NCI-H1436 (cell line): Measurements from ENCODE around the gene FOXC1.

ENCODE experiments used
- DNase-seq: peaks from one replicate; lab custom pipeline; 2025; lab: John Stamatoyannopoulos, UW

The FOXC1 gene

DNA sequence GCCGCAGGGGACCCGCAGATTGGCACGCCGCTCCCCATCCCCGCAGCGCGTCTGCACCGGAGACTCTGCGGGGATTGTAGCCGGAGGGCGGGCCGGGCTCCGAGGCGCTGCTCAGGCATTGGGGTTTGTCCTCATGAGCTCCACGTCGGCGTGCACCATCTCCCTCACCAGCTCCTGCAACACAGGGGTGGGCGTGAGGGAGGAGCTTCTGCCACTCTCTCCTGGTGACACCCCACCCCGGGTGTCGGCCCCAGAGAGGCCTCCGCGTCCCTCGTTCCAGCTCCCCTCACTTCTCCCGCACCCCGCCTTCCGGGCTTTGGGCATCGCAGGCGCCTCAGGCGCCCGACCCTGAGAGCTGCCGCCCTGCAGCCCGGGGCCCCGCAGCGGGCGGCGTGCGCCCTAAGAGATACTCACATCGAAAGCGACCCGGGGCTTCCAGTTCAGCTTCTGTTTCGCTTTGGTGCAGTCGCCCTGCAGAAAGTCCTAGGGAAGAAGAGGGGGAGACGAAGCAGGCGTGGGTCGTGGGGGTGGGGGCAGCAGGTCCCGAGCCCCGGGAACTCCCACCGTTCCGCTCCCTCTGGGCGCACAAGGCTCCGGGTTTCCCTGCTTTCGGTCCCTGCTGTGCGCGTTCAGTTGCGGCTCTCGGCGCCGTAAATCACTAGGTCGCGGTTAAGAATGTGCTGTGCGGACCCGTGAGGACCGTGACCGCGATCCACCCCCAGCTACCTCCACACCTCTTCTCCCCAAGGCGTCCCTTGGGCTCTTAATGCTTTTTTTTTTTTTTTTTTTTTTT lies 14.5 kb downstream of the FOXC1 start:
- DNase-seq, result no peak

DNA sequence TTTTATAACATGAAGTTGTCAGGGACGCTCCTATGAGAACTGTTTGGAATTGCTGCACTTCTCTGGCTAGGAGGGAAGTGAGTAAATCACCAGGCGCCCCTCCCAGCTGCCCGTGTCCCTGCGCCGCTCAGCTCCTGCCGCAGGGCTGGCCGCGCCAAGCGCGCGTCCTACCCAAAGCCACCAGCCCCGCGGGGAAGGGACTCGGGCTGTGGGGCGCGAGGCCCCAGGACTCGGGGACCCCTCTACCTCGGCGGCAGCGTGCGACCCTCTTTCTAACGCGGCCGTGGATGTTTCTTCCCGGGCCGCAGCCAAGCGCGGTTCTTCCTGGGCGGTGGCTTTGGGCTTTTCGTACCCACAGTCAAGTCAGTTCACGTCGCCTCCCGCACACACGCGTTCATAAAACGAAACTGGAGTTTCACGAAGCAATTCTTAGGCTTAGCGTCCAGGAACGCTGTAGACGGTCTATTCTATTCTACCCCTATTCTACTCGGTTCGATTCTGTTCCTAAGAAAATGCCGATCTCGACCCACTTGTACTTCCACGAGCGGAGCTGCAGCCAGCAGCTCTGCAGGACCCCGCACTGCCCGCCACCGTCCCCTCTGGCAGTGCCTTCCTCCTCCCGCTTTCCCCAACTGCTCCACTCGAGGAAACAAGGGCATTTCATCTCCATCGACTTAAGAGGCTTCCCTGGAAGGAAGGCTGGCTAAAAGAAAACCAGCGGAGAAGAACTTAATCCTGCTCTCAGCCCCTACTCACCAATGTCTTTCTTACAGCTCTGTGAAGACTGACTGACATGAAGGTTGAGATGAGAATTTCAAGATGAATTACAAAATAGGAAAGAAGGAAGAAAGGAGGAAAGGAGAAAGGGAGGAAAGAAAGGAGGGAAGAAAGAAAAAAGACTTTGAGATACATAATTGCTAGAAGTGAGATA lies 15.4 kb downstream of the FOXC1 start:
- no peak for DNase-seq

DNA sequence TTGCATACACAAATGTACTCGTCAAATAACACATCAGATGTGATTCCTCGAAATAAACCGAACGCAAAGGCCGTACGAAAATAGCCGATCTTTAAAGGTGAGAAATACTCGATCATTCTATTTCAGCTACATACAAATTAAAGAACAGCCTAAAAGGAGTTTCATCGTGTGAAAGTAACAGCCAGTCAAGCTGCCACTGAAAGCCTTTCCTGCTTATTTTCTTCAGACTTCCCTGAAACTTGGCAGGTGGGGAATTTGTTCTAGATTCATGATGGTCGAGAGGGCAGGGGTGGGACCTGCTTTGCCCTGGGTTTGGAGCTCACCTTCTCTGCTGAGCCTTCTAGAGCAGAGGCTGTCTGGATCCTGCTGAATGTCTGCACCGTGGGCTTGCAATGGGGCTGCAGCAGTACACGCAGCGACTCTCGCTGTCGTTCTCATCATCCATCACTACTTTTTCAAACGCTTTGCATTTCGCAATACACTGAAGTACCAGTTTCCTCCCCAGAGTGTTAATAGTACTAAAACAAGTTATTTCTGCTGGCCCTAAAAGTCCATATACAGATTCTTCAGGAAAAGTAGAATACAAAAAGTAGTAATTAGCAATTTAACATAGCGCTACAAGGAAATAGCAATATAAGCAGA lies 16.2 kb downstream of the FOXC1 start:
- no peak for DNase-seq

DNA sequence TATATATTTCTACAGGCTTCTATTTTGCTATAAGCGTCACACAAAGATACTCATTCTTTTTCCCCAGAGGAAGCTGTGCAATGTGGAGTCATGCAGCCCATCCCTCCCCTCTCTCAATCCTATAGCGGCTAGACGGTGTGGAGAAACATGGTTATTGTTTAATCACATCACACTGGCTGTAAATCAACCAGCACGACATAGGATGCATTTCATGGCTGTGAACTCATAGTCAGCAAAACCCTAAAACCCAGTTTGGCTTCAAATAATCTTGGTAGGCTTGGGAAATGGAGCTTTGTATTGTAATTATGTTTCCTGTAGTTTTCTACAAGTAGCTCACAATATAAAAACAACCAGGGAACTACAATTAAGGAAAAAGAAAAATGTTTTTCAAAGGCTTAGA lies 16.8 kb downstream of the FOXC1 start:
- DNase-seq, result no peak

DNA sequence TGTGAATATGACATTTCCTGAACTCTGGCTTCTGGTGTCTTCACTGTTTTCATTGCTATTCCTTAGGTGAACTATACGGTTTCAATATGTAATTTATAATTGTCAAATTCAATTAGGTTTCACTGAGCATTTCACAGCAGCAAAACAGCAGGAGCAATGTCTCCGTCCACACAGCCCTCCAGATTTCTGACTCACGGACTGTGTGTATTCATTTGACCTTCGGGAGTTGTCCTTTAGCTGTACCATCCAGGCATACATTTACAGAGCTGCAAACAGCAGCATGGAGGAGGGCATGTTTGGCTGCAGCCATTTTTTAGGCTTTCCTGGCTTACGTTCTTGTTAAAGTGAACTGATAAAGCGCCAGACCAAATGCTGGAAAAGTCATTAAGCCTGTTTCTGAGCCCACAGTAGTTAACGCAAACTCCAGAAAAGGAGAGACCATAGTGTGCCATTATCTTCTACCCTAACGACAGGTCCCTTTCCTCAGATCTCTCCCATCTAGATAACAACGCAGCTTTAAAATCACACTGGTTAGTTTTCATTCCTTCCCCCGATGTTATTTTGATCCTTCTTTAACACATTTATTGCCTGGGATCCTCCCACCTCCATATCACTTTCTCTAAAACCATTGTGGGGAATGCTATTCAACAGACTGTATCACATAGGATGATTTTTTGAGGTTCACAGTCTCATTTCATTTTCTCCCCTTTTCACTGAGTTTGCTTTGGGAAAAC lies 18.3 kb downstream of the FOXC1 start:
- DNase-seq, result no peak

DNA sequence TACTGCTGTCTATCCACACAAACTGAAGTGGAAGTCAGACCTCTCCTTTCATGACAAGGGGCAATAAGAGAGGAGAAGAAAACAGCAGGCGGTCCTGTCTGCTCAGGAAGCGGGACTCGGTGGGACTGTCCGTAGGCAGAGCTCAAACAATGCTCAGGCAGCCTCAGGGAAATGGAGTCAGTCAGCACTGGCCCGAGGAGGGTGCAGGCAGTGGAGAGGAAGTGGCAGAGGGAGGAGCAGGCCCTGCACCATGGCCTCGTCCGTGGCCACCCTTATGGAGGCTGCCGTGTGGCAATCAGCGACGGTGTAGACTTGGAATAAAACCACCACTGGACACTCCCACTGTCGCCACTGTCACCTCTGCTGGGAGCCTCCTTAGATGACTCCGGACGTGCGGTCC lies 19.6 kb downstream of the FOXC1 start:
- no peak for DNase-seq

DNA sequence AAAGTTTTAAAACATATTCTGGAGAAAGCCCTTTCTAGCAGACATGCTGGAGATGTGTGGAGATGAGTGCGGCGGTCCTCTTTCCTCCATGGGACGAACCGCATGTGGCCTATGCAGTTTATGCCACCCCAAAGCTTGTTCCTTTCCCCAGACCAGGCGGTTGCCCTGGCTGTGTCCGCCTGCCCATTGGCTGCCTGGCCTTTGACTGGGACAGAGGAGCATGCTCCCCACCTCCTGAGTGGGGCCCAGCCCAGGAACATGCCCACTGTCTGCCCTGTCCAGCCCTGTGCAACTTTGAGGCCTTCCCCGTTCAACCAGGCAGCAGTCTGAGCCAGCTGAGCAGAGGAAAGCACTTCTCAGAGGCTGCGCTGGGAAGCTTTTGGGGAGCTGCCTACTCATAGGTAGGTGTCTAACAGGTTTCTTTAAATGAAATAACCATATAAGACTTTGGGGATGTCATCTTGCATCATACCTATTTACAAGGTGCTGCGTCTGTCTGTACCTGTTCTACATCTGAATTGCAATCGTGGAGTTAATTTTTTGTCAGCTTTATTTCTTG lies 20.6 kb downstream of the FOXC1 start:
- DNase-seq, result no peak

DNA sequence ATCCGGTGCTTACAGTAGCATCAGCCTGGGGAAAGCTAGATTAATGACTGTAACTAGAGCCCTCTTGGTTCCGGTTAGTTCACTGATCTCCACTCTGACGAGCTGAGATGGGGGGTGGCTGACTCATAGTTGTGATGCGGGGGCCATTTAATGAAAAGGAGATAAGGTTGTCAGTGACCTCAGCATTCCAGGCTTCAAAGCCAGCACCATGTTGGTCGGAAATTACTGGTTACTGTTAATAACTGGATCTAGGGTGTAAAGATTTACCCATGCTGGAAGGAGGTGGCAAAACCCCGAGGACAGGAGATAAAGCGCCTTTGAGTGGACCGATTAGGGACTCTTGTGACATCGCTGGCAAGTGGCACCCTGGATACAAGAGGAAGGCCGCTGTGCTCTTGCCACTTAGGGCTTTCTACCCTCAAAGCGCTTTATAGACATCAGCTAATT lies 21.1 kb downstream of the FOXC1 start:
- no peak for DNase-seq

DNA sequence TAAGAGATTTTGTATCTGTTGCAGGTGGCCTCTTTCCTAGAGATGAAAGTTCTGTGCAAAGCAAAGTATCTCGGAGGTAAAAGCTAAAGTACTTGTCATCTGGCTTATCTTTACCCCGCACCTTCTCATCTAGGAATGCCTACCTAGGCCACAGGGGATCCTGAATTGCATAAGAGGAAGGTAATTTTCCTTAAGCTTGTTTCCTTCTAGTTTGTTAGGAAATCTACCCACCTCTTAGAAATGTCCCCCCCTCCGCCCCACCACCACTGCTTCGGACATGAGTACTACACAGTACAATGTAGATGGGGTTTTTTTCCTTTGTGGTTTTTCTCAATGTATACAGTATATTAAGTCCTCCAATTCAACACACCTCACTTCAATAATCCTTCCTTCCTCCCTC lies 21.5 kb downstream of the FOXC1 start:
- no peak for DNase-seq

DNA sequence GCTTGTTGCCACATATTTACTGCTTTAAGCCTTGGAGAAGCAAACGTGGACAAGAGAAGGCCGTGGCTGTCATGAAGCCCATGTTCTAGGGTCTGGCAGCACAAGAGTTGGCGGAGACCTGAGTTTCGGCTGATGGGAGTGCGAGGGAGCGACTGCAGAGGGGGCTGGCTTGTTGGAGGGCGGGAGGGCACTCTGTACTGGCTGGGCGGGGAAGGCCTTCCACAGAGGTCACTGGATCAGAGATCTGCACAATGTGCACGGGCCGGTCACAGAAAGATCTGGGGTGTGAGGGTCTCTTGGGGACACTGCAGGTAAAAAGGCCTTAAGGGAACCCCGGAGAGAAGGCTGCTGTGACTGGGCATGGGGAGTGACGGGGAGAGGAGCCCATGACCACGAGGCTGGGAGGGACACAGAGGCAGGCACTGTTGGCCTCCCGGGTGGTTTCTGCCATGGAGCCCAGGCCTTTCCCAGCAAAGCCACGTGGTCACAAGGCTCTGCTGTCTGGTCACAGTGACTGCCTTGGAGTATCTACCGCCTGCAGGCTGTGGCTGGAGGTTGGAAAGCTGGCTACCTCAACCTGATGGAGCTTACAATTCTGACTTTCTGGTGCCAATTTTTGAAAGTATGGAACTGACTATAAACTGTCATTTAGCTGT lies 23.8 kb downstream of the FOXC1 start:
- DNase-seq, result no peak

DNA sequence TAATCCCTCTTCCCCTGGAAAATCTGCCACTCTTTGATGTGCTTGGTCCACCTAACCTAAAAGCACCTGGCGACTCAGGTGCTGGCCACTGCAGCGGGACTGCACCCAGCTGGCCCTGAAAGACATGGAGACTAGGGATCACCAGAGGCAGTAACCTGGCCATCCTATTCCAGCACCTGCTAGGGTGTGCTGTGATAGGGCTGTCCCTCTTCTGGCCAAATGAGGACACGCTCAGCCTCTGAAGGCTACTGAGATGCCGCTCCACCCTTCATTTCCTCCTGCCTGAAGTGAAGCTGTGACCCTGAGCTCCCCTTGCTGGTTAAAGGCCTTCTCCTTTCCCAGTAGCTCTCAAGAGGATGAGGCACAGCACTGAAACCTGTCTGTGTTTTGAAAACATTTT lies 24.4 kb downstream of the FOXC1 start:
- DNase-seq, result no peak

DNA sequence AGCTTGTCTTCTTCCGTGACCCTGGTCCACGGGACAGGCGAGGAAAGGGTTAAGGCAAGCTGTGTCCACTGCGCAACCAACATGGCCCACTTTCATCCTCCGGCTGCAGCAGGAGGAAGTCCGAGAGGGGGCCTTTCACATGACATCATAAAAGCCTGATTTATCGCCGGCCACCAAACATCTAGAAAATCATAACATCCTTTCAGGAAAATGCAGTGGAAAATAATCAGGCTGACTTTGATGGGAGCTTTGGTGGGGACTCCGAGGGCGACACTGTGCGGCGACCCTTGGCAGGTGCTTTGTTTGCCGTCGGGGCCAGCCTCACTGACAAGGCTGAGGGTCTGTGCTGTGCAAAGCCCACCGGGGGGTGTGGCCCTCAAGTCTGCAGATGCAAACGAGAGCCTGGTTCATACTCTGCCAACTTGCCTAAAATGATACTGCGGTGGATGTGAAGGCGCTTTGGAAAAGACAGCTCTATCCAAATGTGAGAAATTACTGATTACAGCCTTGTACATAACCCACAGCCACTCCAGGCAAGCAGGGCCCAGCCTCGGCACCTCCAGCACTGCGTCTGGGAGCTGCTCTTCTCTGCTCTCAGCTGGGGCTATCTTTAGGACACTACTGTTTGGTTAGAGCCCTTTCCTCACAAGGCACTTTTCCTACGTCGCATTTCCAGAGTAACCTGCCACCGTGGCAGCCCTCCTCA lies 25.7 kb downstream of the FOXC1 start:
- DNase-seq, result no peak

DNA sequence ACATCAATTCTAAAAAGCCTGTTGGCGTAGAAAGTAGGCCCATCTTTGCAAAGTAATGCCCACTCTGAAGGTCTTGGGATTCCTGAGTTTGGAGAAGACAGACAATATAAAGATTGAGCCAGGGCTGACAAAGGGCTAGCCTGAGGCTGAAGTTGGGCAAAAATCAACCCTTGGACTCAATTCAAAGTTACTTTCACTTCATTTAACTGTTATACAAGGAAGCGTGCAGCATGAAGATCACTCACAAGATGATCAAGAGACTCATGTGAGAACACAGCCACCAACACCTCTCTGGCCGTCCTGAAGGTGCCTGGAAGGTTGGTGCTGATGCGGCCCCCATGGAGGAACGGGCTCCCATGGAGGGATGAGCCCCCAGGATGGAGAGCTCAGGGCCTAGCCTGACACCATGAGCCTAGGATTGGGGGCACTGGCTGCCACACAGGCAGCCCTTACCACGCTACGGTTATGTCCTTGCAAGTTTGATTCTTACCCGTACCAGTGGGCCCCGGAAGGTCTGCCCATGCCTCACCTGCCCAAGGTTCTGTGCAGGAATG lies 26.6 kb downstream of the FOXC1 start:
- DNase-seq, result no peak

DNA sequence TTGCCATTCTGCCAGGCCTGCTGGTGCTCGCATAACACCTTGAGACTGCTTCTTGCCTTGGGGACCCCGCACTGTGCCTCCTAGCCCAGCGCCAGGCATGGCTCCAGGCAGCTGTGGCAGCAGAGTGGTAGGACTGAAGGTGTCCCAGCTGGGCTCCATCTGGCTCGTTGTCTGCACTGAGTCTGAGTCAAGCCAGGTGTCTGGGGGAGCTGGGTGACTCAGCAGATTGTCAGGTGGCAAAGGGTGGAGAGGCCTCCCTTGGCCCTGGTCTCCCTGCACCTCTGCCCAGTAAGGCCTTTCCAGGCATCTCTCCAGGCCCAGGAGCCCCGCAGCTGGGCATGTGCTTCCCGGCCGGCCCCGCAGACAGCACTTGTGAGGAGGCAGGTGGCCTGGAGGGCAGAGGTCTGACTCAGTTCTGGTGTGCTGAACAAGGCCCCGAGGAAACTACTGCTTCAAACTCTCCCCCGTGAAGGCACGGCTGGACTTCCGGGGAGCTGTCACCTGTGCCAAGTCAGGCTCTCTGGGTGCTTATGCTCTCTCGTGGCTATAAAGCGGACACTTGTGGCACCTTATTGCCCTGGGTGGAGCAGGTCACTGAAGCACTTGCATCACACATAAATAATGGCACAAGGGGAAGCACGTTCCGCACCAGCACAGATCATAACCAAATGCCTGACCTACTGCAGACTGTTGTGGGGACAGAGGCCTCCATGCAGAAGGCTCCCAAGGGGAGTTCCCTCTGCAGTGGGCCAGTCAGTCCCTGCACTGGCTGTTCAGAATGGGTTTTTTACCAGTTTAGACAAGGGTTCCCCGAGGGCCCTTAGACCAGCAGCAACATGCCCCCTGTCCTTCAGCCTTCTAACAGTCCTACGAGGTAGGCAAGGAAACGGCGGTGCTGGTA lies 27.5 kb downstream of the FOXC1 start:
- DNase-seq, result no peak

DNA sequence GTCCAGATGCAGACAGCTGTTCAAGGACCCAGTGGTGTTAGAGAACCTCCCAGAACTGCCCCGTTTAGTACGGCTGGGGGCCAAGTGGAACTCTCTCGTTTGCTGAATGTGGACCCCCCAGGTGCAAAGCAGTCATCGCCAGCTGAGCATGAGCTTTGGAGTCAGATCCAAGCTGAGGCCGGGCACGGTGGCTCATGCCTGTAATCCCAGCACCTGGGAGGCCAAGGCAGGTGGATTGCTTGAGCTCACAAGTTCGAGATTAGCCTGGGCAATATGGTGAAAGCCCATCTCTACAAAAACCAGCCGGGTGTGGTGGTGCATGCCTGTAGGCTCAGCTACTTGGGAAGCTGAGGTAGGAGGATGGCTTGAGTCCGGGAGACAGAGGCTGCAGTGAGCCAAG lies 29.7 kb downstream of the FOXC1 start:
- DNase-seq, result no peak

DNA sequence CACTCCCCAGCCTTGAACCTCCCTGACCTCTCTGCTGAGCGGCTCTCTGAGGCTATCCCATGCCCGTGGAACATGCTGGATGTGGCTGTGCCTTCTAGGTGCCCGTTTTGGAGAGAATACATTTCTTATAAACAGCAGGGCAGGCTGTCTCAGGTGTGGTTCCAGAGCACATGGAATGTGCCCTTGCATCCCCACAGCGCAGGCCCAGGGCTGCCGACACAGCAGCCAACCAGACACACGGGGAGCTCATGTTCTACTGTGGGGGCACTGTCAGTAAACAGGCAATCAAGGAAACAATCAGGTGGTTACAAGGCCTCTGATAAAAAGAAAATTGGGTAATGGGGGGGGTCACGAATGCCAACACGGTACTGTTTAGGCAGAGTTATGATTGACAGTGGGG lies 30.8 kb downstream of the FOXC1 start:
- DNase-seq, result no peak

DNA sequence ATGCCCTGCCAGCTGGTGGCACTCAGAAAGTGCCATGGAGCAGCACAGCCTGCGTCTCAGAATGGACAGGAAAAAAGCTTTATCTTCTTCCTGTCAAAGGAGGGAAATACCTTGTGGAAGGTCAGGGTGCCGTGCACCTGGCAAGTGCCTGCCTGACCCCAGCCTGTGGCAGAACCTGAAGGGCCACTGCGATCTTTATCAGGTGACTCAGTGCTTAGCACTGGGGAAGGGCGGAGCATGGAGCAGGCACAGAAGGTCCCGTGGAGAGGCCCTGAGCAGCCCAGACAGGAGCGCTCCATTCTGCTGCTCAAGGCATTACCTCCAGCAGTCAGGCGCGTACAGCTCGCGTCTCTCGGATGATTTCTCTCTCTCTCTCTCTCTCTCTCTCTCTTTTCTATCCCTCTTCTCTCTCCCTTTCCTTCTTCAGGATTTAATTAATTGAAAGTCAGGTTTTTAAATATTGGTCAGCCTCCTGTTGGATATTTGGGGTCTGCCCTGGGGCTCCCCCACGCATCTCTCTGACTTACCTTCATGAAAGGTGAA lies 31.7 kb downstream of the FOXC1 start:
- no peak for DNase-seq

DNA sequence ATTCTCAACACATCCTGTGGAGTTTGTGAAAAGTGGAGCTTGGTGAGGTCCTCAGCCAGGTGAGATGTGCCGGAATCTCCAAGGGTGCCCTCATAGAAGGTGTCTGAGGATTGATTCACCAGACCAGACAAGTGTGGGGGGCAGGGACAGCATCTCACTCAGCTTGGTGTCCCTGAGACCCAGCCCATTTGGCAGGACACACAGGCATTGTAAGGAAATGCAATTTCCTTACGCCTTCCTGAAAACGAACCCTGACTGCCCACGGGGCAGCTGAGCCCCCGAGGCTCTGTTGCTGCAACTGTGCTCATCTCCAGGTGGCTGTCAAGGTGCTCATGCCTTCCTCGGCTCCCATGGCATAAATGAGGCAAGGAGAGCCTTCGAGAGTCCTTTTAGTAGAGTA lies 33.4 kb downstream of the FOXC1 start:
- DNase-seq, result no peak
